Sigmoid colon (tissue), 7 donors: ENCODE measurements around the gene HEATR9. TPM values are rescaled to one million over a fixed set of nuclear protein-coding genes. Genes with fewer than 3 reads are reported as not detected.

ENCODE experiments used
- DNase-seq: peaks from one replicate; pipeline ENCODE4 v3.0.0-alpha.2; 2019
- H3K27ac ChIP-seq, 4 donors: fragments of 200-600 bp; sonication (generic); one replicate each; pipeline ENCODE4 v1.5.1; 2016 to 2019; ENCODE audit warnings: mild to moderate bottlenecking in 1 of 4
- H3K27me3 ChIP-seq, 3 donors: fragments of 200-600 bp; sonication (generic); one replicate each; pipeline ENCODE4 v1.5.1; 2019; ENCODE audit warnings: mild to moderate bottlenecking in 1 of 3
- H3K36me3 ChIP-seq, 4 donors: fragments of 200-600 bp; sonication (generic); one replicate each; pipeline ENCODE4 v1.5.1; 2016 to 2019
- H3K4me1 ChIP-seq, 4 donors: fragments of 200-600 bp; sonication (generic); one replicate each; pipeline ENCODE4 v1.5.1; 2017 to 2019
- H3K4me3 ChIP-seq, 4 donors: fragments of 200-600 bp; sonication (generic); one replicate each; pipeline ENCODE4 v1.5.1; 2017 to 2019; ENCODE audit warnings: mild to moderate bottlenecking in 2 of 4, moderate library complexity in 1 of 4
- H3K9me3 ChIP-seq, 4 donors: fragments of 200-600 bp in 3 of 4; sonication (generic) in 3 of 4; one replicate each; pipeline versions ENCODE4 v1.5.1 to v1.6.1; 2013 to 2019
- EP300 ChIP-seq, 4 donors: sonication (generic); formaldehyde crosslinking; IDR thresholded peaks; one replicate each; pipeline ENCODE4 v1.6.1; 2017; ENCODE audit warnings: antibody characterized with exemption in 4 of 4
- POLR2A ChIP-seq, 2 donors: fragments of 450-650 bp; IDR thresholded peaks; one replicate each; pipeline ENCODE4 v1.6.1; 2016; ENCODE audit warnings: antibody characterized with exemption in 2 of 2, mild to moderate bottlenecking in 2 of 2, moderate library complexity in 2 of 2
- POLR2AphosphoS5 ChIP-seq, 4 donors: sonication (generic); formaldehyde crosslinking; IDR thresholded peaks; one replicate each; pipeline ENCODE4 v1.6.1; 2017; ENCODE audit warnings: antibody characterized with exemption in 4 of 4
- WGBS, 2 donors: extraction: QIAGEN DNeasy Blood & Tissue Kit; methylation state at CpG; one replicate each; pipeline ENCODE4 v1.1.7; 2013; 5-methylcytosine and 5-hydroxymethylcytosine counted together
- intact Hi-C: fragments of 100-400 bp; cut with DNase I; formaldehyde crosslinking; loops from one replicate; pipeline ENCODE4 v1.15.1; 2023
- polyA plus RNA-seq, 3 donors: library from polyadenylated mRNA; stranded (reverse); fragments of 200-250 nt; gene quantifications; one replicate each; pipeline ENCODE4 v1.2.3, GENCODE V29; 2013
- total RNA-seq, 4 donors: library from RNA; depleted of rRNA; stranded (reverse); fragments of >200 nt; gene quantifications; one replicate each; pipeline ENCODE4 v1.1.0, GENCODE V29; 2016
- TF ChIP-seq, protein P1 (sequence below), 4 experiments: fragments of 450-650 bp in 3 of 4; fragments of 200-600 bp in 1 of 4; IDR thresholded peaks; one replicate each; pipeline ENCODE4 v1.5.1; 2016 to 2019; ENCODE audit warnings: antibody characterized with exemption in 4 of 4, mild to moderate bottlenecking in 3 of 4, moderate library complexity in 2 of 4
- donor health status: healthy with polysubstance abuse.
- donor health status: Bipolar disorder and iron deficiency.
- donor health status: healthy.

Gene HEATR9
- total and polyA plus RNA-seq, 7 donors = 0.06 TPM; not detected in 6

DNA sequence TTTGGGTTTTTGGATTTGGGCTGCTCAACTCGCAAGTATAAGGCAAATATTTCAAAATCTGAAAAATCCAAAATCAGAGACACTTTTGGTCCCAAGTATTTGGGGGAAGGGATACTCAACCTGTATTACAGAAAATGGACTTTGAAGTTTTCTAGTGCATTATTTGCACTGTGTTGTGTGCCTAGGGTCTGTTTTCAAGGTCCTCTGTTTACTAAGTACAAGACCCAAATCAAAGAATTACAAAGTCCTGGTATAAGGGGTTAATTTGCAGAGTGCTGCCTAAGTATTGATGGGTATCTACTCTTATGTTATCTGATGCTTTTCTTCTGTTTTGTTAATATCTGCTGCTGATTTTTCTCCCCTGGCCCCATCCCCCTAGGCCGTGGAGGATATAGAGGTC lies 25.0 kb downstream of the HEATR9 start:
- Histone ChIP-seq H3K4me1 (no peaks in the 10 kb centered on the region), H3K27ac (no peak overlapping the region), H3K9me3 (no peaks in the 10 kb centered on the region), H3K36me3 (peaks cover 26 to 100% (median 58%) of the 10 kb centered on the region in 4 donors), H3K27me3 (no peaks in the 10 kb centered on the region), H3K4me3 (no peak overlapping the region)
- 91 to 95% methylated on average over 2 of the region's 2 CpGs for WGBS, 2 donors
- intact Hi-C loops = no loop called here
- TF ChIP-seq POLR2A (IDR thresholded peaks at IDR 0.05) (no peak), EP300 (IDR thresholded peaks at IDR 0.05) (no peak), POLR2AphosphoS5 (IDR thresholded peaks at IDR 0.05) (no peak)
- TF ChIP-seq, protein P1, sequence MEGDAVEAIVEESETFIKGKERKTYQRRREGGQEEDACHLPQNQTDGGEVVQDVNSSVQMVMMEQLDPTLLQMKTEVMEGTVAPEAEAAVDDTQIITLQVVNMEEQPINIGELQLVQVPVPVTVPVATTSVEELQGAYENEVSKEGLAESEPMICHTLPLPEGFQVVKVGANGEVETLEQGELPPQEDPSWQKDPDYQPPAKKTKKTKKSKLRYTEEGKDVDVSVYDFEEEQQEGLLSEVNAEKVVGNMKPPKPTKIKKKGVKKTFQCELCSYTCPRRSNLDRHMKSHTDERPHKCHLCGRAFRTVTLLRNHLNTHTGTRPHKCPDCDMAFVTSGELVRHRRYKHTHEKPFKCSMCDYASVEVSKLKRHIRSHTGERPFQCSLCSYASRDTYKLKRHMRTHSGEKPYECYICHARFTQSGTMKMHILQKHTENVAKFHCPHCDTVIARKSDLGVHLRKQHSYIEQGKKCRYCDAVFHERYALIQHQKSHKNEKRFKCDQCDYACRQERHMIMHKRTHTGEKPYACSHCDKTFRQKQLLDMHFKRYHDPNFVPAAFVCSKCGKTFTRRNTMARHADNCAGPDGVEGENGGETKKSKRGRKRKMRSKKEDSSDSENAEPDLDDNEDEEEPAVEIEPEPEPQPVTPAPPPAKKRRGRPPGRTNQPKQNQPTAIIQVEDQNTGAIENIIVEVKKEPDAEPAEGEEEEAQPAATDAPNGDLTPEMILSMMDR (IDR thresholded peaks at IDR 0.05) = no peak
- no peak for DNase-seq

DNA sequence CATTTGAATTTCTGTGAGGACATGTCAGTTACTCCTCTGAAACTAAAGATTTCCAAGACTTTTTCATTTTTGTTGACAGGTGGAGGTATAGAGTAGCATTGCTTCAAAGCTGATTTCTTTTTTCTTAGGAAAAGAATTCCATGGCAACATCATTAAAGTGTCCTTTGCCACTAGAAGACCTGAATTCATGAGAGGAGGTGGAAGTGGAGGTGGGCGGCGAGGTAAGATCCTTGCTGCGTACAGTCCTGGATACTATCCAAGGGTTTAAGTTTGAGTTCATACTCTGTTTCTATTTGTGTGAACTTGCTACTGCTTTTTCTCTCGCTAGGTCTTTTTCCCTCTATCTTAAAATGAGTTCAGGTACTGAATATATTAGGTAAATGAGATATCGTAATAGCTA lies 26.5 kb downstream of the HEATR9 start:
- Histone ChIP-seq H3K27ac (no peak overlapping the region), H3K9me3 (no peaks in the 10 kb centered on the region), H3K4me3 (no peak overlapping the region), H3K27me3 (no peaks in the 10 kb centered on the region), H3K36me3 (peaks cover 37 to 100% (median 66%) of the 10 kb centered on the region in 4 donors), H3K4me1 (no peaks in the 10 kb centered on the region)
- no peak for TF ChIP-seq POLR2A (IDR thresholded peaks at IDR 0.05)
- TF ChIP-seq, protein P1 (IDR thresholded peaks at IDR 0.05) = no peak
- no peak for TF ChIP-seq POLR2AphosphoS5 (IDR thresholded peaks at IDR 0.05)
- no peak for TF ChIP-seq EP300 (IDR thresholded peaks at IDR 0.05)
- no peak for DNase-seq
- intact Hi-C loops = no loop called here
- WGBS, 2 donors = 98 to 99% methylated on average over 5 of the region's 5 CpGs

DNA sequence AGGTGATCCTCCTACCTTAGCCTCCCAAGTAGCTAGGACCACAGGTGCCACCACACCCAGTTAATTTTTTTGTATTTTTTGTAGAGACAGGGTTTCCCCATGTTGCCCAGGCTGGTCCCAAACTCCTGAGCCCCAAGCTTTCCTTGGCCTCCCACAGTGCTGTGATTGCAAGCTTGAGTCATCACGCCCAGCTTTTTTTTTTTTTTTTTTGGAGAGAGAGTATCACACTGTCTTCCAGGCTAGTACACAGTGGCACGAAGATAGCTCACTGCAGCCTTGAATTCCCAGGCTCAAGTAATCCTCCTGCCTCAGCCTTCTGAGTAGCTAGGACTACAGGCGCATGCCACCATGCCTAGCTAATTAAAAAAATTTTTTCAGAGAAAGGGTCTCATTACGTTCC lies 27.2 kb downstream of the HEATR9 start:
- Histone ChIP-seq H3K27me3 (no peaks in the 10 kb centered on the region), H3K9me3 (no peaks in the 10 kb centered on the region), H3K36me3 (peaks cover 38 to 100% (median 73%) of the 10 kb centered on the region in 4 donors), H3K27ac (no peak overlapping the region), H3K4me1 (no peaks in the 10 kb centered on the region), H3K4me3 (no peak overlapping the region)
- DNase-seq = no peak
- TF ChIP-seq EP300 (IDR thresholded peaks at IDR 0.05) (no peak), POLR2A (IDR thresholded peaks at IDR 0.05) (no peak), POLR2AphosphoS5 (IDR thresholded peaks at IDR 0.05) (no peak)
- TF ChIP-seq, protein P1 (IDR thresholded peaks at IDR 0.05) = no peak
- intact Hi-C loops = no loop called here
- 89 to 93% methylated on average over 4 of the region's 4 CpGs for WGBS, 2 donors

DNA sequence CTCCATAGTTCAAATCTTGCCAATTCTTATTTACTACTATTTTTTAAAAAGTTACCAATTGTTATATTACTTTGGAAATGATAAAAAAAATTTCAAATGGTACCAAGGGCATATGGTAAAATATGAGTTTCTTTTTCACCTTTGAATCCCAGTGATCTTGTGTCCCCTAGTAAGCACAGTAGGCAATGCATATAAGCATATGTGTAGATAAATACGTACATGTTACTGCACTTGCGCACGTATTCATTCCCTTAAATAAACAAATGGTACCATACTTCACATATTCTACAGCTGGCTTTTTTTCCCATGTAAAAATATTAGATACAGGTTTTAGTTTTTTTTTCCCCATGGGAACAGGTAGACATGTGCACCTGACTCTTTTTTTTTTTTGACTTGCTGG lies 27.6 kb downstream of the HEATR9 start:
- Histone ChIP-seq H3K27me3 (no peaks in the 10 kb centered on the region), H3K4me1 (no peaks in the 10 kb centered on the region), H3K36me3 (peaks cover 34 to 100% (median 73%) of the 10 kb centered on the region in 4 donors), H3K4me3 (no peak overlapping the region), H3K27ac (no peak overlapping the region), H3K9me3 (no peaks in the 10 kb centered on the region)
- intact Hi-C loops = no loop called here
- no peak for DNase-seq
- TF ChIP-seq, protein P1 (IDR thresholded peaks at IDR 0.05) = no peak
- TF ChIP-seq POLR2A (IDR thresholded peaks at IDR 0.05) (no peak), POLR2AphosphoS5 (IDR thresholded peaks at IDR 0.05) (no peak), EP300 (IDR thresholded peaks at IDR 0.05) (no peak)
- 79 to 92% methylated on average over 3 of the region's 3 CpGs for WGBS, 2 donors

DNA sequence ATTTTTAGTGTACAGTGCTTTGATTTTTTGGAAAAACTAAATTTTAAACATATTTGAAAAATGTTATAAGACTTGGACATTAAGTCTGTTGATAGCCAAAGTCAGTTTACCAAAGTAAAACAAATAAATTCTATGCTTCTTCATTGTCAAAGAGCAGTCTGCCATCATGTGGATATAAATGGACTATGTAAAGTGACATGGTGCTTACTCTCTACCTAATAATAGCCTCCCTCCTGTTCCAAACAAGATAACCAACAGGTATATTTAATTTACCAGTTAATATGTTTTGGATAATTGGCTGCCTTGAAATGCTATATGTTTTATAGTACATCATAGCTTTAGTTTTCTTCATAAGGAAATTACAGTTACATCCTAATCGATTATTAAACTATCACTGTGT lies 43.5 kb downstream of the HEATR9 start:
- Histone ChIP-seq H3K36me3 (peaks cover 5 to 79% (median 20%) of the 10 kb centered on the region in 4 donors), H3K9me3 (no peaks in the 10 kb centered on the region), H3K27ac (no peak overlapping the region), H3K4me1 (peaks cover 0 to under 1% (median 0%) of the 10 kb centered on the region in 4 donors), H3K4me3 (no peak overlapping the region), H3K27me3 (no peaks in the 10 kb centered on the region)
- DNase-seq = no peak
- no peak for TF ChIP-seq POLR2AphosphoS5 (IDR thresholded peaks at IDR 0.05)
- TF ChIP-seq EP300 (IDR thresholded peaks at IDR 0.05) = no peak
- no peak for TF ChIP-seq POLR2A (IDR thresholded peaks at IDR 0.05)
- TF ChIP-seq, protein P1 (IDR thresholded peaks at IDR 0.05) = no peak
- intact Hi-C loops = no loop called here
- WGBS, 2 donors = 96 to 97% methylated on average over 1 of the region's 1 CpG
